Dedifferentiated amniotic fluid mesenchymal stem cell (primary cell): ENCODE results near the gene CFAP46.
A peak's percentile ranks its signal among the peaks of the same experiment; 100 is the strongest.
"Not testable (repeated sequence)": the region's sequence is repeated elsewhere in the genome, so short reads cannot be mapped to it uniquely, and the experiment has no call there.

Experiments
- DNase-seq: peaks from one replicate; pipeline ENCODE4 v3.0.0-alpha.2; 2016; ENCODE audit errors: extremely low spot score

Gene CFAP46

DNA sequence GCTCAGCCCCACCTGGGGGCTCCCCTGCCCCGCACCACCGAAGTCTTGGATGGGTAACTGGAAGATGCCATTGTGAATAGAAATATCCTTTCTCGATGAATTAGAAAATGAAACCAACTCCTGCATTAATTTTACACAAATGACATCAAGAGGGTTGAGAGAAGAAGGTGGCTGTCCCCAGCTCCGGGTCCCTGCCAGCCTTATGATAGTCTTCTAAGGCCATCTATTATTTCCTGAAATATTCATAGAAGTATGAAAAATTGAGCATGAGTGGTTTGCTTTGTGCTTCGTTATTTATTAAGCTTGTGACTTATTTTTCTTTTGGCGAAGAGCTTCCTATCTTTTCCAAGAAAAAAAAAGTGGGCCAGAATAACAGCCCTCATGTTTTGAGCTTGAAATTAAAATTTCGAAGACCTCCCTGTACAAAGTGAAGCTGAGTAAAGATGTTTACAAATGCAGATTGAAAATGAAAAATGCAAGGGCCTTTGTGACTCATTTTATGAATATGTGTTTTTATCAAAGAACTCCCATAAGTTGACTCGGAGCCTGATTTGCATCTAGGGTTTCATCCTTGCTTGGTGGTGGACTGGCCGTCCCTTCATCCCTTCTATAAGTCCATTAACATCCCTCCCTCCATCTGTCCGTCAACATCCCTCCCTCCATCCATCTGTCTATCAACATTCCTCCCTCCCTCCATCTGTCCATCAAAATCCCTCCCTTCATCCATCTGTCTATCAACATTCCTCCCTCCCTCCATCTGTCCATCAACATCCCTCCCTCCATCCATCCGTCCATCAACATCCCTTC, 20.5 kb upstream of the CFAP46 start:
- DNase-seq: no peak

DNA sequence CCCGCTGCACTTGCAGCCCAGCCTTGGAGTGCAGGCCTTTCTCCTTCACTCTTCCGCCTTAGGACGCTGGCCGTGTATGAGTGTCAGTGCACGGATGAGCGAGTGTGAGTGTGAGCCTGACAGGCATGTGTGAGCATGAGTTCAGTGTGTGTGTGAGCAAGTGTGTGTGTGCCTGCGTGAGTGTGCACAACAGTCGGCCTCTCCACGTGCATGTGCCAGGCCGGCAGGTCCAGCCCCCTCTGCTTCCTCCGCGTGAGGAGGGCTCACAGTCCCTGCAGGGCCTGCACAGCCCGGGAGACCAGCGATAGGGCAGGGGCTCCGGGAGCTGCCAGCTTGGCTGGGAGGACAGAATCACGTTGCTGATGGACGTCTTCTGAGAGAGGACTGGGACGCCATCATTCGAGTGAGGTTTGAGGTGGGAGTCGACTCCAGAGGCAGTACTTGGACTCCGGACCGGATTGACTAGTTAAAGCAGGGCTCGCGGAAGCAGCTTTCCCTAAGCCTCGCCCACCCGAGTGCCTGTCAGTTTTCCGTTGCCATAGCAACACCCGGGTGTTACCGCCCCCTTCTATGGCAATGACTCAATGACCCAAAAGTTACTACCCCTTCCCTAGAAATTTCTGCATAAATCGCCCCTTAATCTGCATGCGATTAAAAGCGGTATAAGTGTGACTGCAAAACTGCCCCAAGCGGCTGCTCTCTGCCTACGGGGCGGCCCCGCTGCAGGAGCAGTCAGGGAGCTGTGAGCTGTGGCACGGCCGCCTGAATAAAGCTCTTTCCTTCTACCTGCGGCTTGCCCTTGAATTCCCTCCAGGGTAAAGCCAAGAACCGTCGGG, 19.6 kb upstream of the CFAP46 start:
- peak; percentile 30 for DNase-seq

DNA sequence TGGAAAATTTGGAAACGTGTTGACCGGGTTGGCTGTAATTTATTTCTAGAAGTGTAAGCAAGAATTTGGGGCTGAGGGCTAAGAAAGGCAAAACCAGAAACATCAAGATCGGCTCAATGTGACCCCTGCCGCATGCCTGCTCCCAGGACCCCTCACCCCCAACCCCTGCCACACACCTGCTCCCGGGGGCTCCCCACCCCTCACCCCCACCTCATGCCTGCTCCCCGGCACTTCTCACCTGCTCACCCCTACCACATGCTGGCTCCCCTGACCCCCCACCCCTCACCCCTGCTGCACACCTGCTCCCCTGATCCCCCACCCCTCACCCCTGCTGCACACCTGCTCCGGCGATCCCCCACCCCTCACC, 19.0 kb upstream of the CFAP46 start:
- no peak for DNase-seq

DNA sequence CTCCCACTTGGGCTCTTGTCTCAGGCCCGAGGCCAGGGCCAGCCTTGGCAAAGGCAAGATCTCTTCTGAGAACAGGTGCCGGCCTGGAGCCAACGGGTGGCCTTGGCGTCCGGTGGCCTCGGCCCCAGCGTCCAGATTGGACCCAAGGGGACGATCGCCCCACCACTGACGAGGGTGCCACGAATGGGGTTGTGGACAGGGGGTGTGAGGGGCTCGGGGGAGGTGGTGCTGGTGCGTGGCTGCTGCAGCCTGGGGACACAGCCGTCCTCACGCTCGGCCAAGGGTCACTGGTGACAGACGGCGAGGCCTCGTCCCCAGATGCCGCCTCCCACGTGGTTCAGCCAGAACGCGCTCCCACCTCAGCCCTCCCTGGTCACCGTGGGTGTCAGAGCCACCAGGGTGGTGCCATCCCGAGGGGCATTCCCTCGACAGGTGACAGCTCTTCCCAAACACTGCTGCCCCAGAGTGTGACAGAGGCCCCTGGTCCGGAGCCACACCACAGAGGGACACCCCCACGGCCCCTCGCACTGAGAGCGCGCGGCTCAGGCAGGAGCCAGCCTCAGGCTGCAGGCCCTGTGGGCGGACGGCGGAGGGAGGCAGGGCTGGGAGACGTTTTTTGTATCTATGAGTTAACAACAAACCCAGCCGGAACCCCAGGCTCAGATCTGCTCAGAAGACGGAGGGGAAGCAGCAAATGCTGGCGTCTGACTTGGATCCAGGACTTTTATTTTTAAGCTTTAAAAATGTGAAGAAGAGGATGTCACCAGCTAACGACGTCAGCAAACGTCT, 18.5 kb upstream of the CFAP46 start:
- no peak for DNase-seq

DNA sequence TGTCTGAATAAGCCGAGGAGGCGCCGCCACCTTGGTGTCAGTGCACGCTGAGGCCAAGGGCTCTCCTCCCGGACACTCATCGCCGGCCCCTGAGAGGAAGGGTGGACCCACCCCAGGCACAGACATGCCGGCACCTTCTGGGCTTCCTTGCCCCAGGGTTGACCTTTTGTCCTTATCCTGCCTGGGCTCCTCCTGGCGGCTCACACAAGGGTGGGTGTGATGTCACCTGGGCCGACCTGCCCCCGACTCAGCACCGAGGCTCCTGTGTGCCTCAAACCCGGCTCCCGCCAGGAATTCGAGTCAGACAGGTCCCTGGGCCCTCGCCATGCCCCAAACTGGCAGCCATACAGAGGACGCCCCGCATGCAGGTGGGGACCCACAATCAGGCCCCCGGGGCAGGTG, 17.7 kb upstream of the CFAP46 start:
- DNase-seq: no peak

DNA sequence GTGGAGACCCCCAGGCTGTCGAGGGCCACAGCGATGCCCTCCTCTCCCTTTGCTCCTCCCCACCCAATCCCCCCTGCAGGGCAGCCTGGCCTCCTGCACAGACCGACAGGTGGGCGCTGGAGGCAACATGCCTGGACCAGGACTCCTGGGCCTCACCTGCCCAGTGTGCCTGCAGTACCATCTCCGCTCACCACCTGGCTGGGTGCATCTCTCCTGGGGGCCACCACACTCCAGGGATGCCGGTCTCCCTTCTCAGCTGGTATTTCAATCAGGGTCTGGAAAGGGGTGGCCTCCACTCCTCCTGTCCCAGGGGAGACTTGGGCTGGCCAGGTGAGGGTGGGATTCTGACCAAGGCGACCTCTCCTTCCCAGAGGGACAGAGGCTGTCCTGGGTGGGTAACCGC, 17.2 kb upstream of the CFAP46 start:
- DNase-seq: no peak

DNA sequence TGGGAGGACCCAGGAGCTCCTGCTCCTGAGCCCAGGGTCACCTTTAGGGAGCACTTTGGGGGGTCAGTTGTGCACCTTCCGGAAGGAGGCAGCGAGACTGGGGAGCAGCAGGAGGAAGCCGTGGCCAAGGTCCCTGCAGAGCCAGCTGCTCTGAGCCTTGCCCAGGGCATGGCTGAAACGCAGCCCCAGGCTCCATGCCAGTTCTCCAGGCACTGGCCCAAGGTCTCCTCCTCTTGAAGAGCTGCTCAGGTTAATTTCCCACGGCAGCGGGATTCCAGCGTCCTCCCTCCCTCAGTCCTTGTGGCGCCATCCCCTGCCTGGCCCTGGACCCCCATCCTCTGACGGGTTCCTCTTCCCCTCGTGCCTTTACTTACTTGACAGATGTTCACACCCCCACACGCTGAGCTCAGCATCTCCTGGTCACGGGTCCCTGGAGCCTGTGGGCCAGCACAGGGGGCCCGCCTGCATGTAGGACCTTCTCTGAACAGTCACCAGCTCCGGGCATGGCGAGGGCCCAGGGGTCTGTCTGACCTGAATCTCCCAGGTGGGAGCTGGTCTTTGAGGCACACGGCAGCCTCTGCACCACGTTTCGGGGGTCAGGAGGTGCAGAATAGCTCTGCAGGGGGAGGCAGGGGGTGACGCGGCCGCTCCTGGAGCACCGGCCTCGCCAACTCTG, 16.7 kb upstream of the CFAP46 start:
- no peak for DNase-seq

DNA sequence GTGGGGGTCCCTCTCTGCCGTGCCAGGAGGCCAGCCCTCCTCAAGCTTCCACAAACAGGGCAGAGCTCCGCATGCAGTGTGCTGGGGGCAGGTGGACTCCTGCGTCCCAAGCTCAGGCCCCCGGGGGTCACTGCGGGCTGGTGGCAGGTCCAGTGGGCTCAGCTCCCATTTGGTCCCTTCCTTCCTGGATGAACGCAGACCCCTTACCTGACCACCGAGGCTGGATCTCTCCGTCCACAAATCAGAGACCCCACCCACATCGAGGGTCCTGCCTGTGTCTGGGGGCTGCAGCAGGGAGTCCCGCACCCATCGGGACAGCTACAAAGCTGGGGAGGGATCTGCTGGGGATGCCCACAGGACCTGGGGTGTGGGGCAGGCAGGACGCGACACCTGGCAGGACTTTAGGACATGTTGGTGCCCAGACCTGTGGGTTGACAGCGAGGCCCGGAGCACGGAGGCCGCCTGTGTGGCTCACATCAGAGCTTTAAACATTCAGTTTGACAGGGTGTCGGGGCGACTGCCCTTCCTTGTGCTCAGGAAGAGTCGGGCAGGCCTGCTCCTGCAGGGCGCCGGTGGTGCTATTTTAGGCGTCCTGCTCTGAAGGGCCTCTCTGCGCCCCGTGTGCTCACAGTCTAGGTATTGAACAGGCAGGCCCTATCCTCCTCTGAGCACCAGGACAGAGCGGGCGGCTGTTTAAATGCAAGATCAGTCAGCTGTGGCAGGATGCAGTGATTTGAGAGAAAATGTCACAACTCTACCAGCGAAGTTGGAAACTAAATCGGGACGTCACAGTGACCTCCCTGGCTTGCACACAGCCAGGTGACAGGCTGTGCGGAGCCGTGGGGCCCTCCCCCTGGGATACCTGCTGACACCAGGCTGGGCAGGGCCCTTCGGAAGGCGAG, 15.9 kb upstream of the CFAP46 start:
- DNase-seq: no peak

DNA sequence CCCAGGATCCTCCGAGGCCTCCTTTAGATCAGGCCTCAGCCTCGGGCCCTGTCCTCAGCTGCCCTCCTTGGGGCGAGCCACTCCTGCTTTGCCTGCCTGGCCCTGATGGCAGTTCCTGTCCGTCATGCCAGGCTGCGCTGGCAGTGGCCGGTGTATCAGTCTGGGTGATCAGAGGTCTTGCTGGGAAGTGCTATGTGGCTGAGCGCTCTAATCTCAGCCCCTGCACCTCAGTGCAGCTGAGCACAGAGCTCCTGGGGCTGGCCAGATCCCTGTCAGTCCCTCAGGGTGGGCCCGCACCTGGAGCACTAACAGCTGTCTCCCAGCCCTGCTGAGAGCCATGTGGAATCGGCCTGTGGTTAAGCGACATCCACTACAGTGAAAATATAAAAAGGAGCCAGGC, 14.8 kb upstream of the CFAP46 start:
- DNase-seq: no peak

DNA sequence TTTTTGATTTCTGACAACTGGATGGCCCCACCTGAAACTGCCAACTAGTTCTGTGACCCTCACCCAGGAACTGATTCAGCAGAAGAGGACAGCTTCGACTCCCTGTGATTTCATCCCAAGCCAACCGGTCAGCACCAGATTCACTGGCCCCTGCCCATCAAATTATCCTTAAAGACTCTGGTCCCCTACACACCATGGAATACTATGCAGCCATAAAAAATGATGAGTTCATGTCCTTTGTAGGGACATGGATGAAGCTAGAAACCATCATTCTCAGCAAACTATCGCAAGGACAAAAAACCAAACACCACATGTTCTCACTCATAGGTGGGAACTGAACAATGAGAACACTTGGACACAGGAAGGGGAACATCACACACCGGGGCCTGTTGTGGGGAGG, 13.9 kb upstream of the CFAP46 start:
- not testable (repeated sequence) for DNase-seq

DNA sequence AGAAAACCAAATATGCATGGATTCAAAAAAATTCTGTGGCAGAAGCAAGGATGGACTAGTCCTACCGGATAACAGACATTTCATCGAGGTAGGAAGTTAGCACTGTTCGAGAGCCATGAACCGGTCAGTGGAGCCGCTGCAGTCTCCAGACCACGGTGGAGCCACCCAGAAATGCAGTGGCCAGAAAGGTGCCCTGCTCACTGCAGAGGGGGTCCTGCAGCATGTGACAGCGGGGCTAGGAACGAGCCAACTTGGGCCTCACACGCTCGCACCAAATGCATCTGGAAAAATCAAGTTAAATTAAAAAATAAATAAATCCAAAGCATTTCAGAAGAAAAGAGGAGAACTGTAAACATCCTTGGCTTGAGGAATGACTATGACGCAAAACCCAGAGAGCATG, 13.1 kb upstream of the CFAP46 start:
- DNase-seq: no peak

DNA sequence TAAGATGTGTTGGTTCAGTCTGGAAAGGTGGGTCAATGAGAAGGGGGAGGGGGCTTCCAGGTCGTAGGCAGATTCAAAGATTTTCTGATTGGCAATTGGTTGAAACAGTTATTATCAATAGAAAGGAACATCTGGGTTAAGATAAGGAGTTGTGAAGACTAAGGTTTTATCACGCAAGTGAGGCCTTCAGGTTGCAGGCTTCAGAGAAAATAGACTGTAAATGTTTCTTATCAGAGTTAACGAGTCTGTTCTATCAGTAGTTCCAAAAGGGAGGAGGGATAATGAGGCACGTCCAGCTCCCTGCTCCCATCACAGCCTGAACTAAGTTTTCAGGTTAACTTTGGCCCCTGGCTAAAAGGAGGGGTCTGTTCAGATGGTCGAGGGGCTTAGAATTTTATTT, 11.1 kb upstream of the CFAP46 start:
- no peak for DNase-seq

DNA sequence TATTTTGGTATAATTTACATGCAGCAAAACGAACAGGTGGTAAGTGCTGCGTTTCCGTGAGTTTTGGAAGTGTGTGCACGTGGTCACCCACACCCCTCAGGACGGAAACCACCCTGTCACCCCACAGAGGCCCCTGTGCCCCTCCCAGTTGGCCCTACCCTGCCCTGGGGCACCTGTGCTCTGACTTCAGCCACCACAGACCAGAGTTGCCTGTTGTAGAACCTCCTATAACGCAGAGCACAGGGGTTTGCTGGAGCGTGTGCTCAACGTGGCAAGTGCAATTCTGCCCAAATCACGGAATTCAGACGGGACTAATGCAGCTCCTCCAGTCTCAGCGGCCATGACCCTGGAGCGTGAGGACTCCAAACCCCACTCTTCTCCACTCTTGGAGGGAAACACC, 9.6 kb upstream of the CFAP46 start:
- no peak for DNase-seq

DNA sequence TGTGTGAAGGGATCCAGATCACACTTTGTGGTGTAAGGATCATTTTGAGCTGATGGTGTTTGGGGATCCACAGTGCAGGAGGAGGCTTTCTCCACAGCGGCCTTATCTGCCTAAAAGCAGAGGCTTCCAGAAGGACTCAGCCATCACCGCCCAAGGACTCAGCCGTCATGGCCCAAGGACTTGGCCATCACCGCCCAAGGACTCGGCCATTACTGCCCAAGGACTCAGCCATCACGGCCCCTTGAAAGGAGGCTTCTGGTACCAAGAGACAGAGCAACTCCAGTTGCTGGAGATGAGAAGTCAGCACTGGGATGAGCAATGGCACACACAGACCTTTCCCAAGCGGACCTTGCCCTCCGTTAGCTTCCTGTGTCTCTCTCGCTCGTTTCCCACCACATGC, 6.0 kb upstream of the CFAP46 start:
- DNase-seq: no peak

DNA sequence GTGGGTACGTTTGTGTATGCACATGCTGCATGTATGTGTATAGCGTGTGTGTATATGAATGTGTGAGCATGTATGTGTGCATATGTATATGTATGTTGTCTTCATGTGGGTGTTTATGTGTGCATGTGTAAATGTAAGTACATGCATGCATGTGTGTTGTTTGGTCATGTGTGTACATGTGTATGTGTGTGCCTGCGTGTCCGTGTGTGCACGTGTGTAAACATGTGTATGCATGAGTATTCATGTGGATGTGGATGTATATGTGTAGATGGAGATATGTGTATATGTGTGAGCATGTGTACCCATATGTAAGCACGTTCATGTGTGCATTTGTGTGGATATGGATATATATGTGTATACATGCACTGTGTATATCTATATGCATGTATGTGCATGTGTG, 5.5 kb upstream of the CFAP46 start:
- DNase-seq: no peak

DNA sequence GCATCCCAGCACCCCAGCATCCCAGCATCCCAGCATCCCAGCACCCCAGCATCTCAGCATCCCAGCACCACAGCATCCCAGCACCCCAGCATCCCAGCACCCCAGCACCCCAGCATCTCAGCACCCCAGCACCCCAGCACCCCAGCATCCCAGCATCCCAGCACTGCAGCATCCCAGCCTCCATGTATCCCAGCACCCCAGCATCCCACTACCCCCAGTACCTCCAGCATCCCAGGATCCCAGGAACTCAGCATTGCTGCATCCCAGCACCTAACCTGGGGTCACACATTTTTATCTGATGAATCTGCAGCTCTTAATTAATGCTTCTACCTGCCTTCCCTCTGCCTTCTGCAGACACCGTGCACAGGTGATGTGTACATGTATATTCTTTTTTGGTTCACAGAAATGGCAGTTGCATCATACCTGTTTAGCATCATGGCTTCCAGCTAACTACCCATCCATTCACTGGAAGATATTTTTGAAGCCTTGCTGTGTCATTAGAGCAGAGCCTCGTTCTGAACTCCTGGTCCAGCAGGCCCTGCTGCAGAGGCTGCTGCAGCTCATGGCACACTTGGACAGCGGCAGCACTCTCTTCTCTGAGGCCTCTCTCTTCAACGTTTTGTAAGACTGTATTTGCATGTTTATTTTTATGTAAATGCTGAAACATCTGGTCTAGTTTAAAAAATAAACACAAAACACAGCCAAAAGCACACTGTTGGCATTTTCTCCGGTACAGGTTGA, 4.6 kb upstream of the CFAP46 start:
- DNase-seq: no peak

DNA sequence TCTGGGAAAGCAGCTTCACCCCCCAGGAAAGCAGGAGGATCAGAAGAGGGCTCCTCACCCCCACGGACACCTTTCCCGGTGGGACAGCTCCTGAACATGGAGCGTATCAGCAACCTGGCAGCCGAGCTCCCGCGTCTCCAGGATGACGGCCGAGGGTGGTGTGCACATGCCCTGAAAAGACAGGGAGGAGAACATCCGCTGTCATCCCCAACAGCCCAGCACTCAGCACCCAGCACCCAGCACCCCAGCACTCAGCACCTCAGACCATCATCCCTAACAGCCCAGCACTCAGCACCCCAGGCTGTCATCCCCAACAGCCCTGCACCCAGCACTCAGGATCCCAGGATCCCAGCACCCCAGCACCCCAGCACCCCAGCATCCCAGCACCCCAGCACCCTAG, 3.9 kb upstream of the CFAP46 start:
- DNase-seq: no peak

DNA sequence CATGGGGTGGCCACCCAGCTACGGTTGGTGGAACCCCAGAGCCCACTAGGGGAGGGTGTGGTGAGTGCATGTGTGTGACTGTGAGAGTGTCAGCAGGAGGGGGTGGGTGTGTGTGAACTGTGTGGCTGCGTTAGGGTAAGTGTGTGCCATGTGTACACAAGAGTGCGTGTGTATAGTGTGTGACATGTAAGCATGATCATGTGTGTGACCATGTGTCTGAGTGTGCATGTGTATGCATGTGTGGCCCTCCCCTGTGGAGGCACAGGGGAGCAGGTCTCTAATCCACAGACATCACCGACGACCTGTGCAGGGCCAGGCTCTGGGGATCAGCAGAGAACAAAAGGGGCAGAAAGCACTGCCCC, 3.5 kb upstream of the CFAP46 start:
- no peak for DNase-seq

DNA sequence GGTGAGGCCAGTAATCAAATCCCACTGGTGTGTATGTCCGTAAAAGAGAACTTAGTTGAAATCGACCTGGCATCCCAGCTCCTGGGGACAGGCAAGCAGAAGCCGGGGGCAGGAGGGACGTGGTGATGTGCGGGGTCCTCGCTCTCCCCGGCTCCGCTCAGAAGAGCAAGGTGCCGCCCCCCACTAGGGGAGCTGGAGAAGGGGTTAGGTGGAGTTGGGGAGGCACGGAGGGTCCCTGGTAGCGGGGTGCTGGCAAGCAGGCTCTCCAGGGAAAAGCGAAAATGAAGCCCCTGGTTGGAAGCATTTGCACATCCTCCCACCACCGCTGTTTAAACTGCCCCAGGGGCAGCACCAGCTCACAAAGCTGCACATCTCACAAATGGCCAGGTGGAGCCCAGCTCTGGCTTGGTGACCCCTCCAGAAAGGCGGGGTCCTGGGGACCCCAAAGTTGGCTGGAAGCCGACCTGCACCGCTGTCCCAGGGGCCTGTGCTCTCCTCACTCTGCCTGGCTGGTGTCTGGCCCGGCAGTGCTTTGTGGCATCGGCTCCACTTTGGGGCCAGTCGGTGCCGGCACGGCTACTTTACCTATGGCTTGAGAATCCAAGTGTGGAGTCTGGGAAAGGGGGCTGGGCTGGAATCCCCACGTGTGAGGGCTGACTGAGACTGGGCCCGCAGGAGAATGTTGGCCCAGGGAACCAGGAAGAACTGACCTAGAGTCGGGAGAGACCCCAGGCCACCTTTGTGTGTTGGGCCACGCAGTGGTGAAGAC, 2.9 kb upstream of the CFAP46 start:
- DNase-seq: no peak

DNA sequence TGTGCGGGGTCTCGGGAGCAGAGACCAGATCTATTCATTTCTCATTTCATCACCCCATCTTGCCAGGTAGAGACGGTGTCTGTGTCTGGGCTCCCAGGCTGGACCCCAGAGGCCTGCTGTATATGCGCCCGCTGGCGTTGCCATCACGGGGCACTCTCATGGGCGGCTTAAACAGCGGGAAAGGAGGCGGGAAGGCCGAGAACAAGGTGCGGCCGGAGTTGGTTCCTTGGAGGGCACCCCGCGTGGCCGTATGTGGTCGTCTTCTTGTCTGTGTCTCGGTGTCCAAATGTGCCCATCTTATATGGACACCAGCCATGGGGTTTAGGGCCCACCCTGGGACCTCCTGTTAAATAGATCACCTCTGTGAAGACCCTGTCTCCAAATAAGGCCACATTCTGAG, 2.1 kb upstream of the CFAP46 start:
- no peak for DNase-seq
